Stimulated activated CD8-positive, alpha-beta memory T cell treated with anti-CD3 and anti-CD28 coated beads, Interleukin-15, amount 100 ng/mL, for 24 hours (primary cell): ENCODE results near the gene PLXNB1.
"Not testable (repeated sequence)": the region's sequence is repeated elsewhere in the genome, so short reads cannot be mapped to it uniquely, and the experiment has no call there.

ENCODE experiments used
- DNase-seq: peaks from one replicate; pipeline ENCODE4 v3.0.0-alpha.2; 2020; ENCODE audit warnings: low read depth

Gene PLXNB1, protein sequence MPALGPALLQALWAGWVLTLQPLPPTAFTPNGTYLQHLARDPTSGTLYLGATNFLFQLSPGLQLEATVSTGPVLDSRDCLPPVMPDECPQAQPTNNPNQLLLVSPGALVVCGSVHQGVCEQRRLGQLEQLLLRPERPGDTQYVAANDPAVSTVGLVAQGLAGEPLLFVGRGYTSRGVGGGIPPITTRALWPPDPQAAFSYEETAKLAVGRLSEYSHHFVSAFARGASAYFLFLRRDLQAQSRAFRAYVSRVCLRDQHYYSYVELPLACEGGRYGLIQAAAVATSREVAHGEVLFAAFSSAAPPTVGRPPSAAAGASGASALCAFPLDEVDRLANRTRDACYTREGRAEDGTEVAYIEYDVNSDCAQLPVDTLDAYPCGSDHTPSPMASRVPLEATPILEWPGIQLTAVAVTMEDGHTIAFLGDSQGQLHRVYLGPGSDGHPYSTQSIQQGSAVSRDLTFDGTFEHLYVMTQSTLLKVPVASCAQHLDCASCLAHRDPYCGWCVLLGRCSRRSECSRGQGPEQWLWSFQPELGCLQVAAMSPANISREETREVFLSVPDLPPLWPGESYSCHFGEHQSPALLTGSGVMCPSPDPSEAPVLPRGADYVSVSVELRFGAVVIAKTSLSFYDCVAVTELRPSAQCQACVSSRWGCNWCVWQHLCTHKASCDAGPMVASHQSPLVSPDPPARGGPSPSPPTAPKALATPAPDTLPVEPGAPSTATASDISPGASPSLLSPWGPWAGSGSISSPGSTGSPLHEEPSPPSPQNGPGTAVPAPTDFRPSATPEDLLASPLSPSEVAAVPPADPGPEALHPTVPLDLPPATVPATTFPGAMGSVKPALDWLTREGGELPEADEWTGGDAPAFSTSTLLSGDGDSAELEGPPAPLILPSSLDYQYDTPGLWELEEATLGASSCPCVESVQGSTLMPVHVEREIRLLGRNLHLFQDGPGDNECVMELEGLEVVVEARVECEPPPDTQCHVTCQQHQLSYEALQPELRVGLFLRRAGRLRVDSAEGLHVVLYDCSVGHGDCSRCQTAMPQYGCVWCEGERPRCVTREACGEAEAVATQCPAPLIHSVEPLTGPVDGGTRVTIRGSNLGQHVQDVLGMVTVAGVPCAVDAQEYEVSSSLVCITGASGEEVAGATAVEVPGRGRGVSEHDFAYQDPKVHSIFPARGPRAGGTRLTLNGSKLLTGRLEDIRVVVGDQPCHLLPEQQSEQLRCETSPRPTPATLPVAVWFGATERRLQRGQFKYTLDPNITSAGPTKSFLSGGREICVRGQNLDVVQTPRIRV (N-terminal part only)

DNA sequence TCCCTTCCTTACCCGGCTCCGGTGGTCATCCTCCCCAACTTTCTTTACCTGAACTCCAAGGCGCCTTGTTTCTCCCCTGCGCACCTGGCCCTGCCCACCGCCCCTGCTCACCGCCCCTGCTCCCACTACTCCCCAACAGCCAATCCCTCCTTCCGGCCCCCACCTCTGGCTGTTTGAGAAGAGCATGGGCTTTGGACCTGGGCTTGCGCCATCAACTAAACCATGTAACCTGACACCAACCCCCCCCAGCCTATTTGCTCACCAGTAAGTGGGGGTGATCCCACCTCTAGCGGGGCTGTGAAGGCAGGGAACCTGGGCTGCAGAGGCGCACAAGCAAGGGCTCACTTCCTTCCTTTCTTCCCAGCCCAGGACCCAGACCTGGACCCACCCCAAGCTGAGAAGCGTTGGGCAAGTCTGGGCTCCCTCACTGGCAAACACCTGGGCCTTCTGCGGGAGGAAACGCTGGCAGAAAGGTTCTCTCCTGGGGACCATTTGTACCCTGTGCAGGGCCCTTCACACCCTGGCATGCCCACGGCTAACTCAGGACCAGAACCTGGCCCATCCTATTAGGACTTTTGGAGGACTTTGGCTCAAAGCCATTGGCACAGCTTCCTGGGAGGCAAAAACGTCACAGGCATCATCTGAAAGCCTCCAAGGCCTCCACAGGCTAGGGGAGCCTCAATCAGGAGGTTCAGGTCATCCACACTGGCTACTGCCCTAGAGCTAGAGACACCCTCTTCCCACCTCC is at the start of gene PLXNB1:
Gene PLXNB1, minus strand, starts transcription at position 127 of the 748 bp plus-strand sequence. CDS start 5,475 bp downstream, outside the sequence.
- no peak for DNase-seq

DNA sequence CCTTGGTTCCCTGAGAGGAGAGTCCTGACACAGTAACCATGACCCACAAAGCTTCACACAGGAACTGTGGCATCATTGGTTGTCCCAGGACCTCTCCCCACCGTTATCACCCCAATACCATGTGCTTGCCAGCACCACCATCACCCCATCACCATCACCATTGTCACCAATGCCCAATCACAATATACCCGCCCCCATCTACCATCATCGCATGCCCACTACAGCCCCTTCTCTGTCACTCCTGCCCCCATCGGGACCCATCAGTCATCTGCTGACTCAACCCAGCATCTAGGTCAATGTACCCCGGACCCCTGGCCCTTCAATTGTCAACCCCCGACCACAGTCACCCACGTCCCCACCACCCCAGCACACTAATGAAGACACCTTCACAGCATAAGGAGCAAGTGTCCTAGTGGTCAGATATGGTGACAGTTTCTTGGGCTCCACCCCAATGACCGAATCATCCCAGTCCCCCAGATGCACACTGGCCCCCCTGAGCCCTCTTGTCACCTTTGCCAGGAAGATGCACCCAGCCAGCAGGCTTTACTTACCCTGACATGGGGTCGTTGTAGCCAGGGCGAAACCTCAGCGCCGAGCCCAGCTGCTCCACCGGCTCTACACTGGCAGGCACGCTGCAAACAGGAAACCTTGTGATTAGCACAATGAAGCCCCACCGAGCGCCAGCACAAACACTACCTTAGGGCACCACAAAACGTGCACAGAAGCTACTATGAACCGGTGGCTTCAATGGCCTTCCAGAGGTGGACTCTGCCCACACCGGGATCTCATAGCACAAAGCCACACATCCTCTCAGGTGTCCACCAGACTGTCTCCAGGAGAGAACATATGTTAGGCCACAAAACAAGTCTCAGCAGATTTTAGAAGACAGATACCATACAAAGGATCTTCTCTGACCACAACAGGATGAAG is 49.0 kb upstream of the PLXNB1 start:
- DNase-seq: no peak

DNA sequence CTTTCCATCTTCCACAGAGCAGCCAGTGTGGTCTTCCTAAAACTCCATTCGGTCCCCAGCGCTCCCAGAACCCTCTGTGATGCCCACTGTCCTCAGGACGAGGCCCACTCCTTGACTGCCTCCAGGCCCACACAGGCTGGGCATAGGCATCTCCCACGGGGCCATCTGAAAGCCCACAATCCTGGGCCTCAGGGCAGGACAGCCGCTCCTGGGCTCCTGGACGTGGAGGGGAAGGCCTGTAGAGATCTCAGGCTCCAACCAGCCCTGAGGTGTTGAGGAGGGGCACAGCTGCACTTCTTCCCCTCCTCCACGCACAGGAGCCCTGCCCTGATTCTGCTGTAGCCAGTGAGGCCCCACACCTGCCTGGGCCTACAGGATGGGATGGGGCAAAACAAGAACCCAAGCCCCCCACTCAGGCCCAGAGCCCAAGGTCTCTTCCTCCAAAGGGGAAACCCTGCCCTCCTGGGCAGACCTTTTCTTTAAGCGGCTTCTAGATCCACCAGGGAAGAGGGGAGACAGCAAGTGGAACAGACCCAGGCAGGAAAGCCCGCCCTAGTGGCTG is 48.2 kb upstream of the PLXNB1 start:
- no peak for DNase-seq

DNA sequence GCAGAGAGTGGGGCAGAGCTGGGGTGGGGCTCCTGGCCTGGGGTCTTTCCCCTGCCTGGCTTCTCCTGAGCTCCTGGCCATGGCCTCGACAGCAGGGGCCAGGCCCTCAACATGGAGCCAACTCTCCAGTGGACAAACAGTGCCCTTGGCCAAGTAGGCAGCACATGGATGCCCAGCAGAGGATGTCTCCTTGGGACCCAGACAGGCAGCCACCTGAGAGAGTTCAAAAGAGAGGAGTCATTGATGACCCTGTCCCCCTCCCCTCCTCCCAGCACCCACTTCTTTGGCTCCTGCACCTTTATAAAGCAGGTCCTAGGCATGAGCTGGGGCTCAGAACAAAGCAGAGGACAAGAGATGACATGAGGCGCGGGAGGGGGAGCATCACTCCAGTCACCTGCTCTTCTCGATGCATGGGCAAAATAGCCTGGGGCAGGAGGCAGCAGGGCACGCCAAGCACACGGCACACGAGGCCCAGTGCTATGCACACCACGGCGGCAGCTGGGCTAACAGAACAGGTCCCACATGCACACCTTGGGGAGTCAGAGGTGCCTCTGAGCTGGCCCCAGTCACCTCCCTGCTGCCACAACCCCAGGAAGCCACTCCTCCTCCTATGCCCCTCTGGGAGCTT is 46.7 kb upstream of the PLXNB1 start:
- no peak for DNase-seq

DNA sequence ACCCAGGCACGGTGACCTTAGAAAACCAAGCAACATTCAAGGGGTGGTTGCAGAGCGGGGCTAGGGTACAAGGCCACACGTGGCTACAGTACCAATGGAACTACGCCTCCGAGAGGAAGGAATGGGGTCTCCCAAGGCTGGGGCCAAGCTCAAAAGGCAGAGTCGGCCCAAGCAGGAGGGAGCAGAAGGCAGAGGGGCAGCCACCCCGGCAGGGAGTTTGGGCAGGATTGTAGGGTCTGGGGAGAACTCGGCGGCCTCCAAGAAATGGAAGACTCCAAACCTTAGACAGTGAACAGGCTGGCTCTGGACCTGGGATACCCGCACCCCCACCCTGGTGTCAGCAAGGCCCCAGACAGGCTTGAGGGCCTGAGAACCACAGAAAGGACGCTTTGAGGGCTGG is 45.3 kb upstream of the PLXNB1 start:
- no peak for DNase-seq

DNA sequence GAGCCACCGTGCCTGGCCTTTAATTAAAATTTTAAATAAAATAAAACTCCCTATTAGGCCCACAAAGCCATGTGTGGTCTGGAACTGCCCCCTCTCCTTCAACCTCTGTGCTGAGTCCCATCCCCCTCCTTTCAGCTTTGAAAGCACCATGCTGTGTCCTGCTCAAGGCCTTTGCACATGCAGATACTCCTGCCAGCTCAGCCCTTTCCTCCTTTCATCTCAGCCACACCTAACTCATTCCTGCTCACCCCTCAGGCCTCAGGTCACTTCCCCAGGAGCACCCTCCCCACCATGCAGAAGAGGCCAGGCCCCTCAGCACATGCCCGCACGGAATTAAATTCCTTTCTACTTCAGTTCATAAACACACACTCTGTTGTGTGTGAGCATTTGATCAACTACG is 44.7 kb upstream of the PLXNB1 start:
- no peak for DNase-seq

DNA sequence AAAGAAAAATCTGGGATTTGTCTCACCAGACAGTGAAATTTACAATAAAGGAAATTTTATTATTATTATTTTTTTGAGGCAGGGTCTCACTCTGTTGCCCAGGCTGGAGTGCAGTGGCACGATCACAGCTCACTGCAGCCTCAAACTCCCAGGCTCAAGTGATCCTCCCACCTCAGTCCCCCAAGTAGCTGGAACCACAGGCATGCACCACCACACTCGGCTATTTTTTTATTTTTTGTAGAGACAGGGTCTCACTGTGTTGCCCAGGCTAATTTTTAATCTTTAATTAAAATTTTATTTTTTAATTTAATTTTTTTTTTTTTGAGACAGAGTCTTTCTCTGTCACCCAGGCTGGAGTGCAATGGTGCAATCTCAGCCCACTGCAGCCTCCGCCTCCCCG is 44.1 kb upstream of the PLXNB1 start:
- not testable (repeated sequence) for DNase-seq

DNA sequence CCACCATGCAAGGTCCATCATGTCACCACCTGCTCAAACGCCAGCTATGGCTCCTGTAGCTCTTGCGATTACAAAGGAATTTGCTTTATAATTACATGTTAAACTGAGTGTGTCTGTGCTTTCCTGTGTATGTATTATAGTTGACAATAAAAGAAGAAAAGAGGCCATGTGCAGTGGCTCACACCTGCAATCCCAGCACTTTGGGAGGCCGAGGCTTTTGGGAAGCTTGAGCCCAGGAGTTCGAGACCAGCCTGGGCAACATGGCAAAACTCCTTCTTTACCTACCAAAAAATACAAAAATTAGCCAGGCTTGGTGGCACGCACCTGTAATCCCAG is 43.7 kb upstream of the PLXNB1 start:
- DNase-seq: no peak

DNA sequence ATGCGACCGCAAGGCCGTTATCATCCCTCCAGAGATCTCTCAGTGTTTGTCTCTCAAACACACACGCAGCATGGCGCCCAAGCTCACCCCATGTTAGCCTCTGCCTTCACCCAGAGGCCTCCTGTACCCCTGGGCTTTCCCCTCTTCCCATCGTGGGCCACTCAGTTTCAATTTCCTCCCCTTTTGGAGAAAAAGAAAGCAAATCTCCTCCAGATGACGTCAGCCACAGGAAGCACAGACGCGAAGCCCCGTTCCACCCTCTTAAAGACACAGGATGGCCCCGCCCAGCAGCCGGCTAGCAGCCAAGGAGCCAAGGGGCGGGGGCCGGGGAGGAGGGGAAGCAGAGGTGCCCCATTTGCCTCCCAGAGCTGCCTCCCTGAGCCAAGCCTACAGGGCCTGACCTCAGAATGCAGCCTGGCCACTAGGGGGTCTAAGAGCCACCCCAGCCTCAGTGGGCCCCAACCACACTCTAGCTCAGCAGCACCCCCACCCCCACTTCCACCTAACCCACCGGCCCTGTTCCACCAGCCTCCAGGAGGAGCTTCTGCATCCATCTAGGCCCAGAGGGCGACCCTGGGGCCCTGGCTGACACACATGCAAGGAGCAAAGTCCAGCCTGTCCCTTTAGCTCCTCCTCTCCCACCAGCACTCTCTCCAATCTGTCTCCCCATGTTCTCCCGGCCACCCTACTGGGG is 43.2 kb upstream of the PLXNB1 start:
- DNase-seq: peak; percentile 74

DNA sequence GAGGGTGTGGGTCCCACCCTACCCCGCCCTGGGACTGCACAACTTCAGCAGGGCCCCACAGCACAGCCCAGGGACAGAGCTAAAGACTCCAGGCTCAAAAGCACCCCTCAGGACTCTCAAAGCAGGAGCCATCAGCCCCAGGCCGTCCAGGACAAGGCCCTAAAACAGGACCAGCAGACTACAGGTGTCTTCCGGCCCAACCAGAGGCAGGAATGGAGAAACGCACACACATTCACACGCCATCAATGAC is 42.7 kb upstream of the PLXNB1 start:
- no peak for DNase-seq

DNA sequence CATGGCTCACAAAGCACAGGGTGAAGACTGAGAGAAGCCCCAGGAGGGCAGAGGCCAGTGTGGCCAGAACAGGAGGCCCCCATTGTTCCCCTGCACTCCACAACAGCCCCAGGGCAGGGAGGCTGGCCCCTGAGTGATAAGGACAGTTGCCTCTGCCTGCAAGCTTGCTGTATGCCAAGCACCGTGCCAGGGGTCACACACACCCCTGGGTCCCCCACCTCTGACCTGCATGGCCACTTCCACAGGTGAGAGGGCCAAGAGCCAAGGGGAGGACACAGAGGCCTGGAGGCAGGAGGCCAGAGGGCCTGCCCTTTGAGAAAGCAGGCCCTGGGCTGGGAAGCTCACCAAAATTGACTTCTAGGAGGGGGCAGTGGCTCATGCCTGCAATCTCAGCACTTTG is 40.4 kb upstream of the PLXNB1 start:
- no peak for DNase-seq

DNA sequence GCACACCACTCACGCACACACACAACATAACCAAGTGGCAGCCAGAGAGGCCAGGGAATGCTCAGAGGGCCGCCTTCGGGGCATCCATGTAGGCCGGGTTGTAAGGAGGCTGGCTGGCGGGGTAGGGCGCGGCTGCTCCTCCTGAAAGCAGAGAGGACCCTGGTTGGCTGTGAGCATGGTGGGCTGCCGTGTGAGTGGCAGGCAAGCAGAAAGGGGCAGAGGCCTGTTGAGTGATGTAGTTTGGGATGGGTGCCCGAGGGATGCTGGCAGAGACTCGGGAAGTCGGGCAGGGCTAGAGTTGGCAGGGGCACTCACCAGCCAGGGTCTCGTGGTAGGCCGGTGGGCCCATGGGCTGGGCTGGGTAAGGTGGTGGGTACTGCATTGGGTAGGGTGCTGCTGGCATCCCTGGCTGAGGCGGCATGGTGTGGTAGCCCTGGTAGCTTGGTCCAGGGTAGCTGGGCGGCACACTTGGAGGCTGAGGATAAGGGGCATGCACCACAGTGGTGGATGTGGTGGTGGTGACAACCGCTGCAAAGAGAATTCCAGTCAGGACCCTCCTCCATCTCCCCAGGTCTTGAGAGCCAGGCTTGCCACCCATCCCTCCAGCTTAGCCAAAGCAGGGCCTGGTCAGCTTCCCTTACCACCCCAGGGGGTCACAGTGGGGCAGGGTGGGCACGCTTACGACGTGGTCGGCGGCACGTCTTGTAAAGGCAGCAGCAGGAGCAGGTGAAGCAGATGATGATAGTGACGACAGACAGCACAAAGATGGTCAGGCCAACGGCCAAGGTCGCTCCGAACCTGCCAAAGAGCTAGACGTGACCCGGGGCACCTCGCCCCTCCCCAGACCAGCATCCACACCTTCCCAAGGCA is 39.4 kb upstream of the PLXNB1 start:
- no peak for DNase-seq

DNA sequence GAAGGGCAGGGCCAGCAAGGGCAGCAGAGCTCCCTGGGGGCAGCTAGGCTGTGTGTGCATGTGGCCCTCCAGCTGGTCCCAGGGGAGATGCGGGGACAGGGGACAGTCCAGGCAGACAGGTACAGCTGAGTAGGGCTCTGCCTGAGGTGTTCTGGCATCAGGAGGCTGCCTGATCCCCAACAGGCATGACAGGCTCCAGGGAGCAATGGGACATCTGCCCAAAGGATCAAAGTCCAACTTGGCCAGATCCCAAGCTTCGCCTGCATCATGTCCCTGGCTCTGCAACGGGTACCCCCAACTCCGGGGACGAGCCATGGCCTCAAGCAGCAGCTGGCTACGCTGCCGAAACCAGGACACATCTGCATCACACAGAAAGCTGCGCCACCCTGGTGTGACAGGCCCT is 38.4 kb upstream of the PLXNB1 start:
- DNase-seq: no peak

DNA sequence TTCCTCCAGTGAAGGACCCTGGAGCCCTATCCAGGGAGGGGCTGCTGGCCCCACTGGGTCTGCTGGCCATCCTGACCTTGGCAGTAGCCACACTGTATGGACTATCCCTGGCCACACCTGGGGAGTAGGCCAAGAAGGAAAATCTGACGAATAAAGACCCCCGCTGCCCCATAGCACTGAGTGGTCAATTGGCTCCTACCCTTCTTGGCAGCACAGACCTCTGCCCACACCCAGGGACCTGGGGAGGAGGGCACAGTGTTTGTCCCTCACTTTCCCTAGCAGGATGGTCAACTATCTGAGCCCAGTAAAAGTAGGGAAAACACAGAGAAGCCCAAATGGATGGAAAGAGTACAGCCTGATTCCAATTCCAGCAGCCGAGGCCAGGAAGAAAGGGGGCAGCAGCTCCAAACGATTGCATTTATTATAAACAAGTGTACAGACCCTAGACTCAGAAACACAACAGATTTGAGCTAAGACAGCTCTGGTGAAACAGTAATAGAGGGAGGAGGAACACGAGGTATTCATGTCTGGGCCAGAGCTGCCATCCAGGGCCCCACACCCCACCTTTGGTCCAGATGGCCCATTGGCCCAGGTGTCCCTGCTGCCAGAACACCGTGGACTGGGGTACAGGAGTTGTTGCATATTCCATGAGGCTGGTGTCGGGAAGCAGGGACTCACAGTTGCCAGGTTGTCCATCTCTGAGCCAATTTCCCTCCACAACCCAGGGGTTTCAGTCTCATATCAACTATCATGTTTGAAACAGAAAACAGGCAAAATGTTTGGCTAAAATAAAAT is 37.8 kb upstream of the PLXNB1 start:
- no peak for DNase-seq

DNA sequence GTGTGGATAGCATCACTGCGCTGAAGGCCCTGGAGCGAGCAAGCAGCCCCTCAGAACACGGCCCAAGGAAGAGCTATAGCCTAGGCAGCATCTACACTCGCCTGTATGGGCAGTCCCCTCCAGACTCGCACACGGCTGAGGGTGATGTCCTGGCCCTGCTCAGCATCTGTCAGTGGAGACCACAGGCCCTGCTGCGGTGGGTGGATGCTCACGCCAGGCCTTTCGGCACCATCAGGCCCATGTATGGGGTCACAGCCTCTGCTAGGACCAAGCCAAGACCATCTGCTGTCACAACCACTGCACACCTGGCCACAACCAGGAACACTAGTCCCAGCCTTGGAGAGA is 37.2 kb upstream of the PLXNB1 start:
- no peak for DNase-seq

DNA sequence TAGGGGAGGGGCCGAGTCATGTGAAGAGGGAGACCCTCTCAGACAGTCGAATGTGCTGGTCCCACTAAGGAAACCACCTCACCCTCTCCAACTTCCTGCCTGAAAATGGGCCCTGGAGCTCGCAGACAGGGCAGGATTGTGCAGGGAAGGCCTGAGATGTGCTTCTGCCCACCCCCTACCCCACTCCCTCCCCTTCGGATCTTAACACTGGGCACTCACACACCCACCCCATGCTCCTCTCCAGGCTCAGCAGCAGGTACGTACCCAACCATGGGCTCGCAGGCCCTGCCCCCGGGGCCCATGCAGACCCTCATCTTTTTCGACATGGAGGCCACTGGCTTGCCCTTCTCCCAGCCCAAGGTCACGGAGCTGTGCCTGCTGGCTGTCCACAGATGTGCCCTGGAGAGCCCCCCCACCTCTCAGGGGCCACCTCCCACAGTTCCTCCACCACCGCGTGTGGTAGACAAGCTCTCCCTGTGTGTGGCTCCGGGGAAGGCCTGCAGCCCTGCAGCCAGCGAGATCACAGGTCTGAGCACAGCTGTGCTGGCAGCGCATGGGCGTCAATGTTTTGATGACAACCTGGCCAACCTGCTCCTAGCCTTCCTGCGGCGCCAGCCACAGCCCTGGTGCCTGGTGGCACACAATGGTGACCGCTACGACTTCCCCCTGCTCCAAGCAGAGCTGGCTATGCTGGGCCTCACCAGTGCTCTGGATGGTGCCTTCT is 36.7 kb upstream of the PLXNB1 start:
- no peak for DNase-seq
